Kidney epithelial cell (primary cell): ENCODE results near the gene FAM50B. TPM values are rescaled to one million over a fixed set of nuclear protein-coding genes. Genes with fewer than 3 reads are reported as not detected.

ENCODE experiments used
- DNase-seq: peaks from one replicate; pipeline ENCODE4 v3.0.0-alpha.2; 2010; ENCODE audit warnings: low read depth
- H3K27me3 ChIP-seq: 2 replicates; pipeline ENCODE4 v1.6.0; 2011; ENCODE audit warnings: low read length; ENCODE audit not compliant: control insufficient read depth, insufficient read depth
- H3K36me3 ChIP-seq: 2 replicates; pipeline ENCODE4 v1.5.1; 2011; ENCODE audit warnings: low read length; ENCODE audit not compliant: control insufficient read depth, insufficient read depth
- H3K4me3 ChIP-seq: 2 replicates; pipeline ENCODE4 v1.5.1; 2011; ENCODE audit warnings: low read depth, mild to moderate bottlenecking, control low read depth, low read length
- CTCF ChIP-seq: IDR thresholded peaks from 2 replicates; pipeline ENCODE4 v1.5.1; 2011; ENCODE audit warnings: mild to moderate bottlenecking, moderate library complexity, low read length, control low read depth, inconsistent platforms; ENCODE audit not compliant: insufficient read depth, poor library complexity, severe bottlenecking
- total RNA-seq: library from RNA; depleted of rRNA; stranded (reverse); fragments of >200 nt; gene quantifications from 2 replicates; pipeline ENCODE4 v1.2.3, GENCODE V29; 2015

Gene FAM50B
- total RNA-seq, 1 donor from 2014 or later = 8.6 TPM

- no peaks in the 10 kb centered on the region for H3K36me3 ChIP-seq
- H3K4me3 ChIP-seq = no peak overlapping the region
- H3K27me3 ChIP-seq = no peaks in the 10 kb centered on the region
- no peak for DNase-seq
- TF ChIP-seq CTCF = no peak
Observed at GRCh38 chr6:3823671-3824070, 25.5 kb upstream of the FAM50B start.

- Histone ChIP-seq H3K4me3 (no peak overlapping the region), H3K36me3 (no peaks in the 10 kb centered on the region), H3K27me3 (no peaks in the 10 kb centered on the region)
- TF ChIP-seq CTCF = peak; percentile 13
- DNase-seq = no peak
Observed at GRCh38 chr6:3825331-3825831, 23.8 kb upstream of the FAM50B start.

- no peaks in the 10 kb centered on the region for H3K36me3 ChIP-seq
- H3K27me3 ChIP-seq = no peaks in the 10 kb centered on the region
- no peak overlapping the region for H3K4me3 ChIP-seq
- no peak for TF ChIP-seq CTCF
- DNase-seq = peak; percentile 95
Observed at GRCh38 chr6:3825851-3826581, 23.2 kb upstream of the FAM50B start.

- Histone ChIP-seq H3K36me3 (no peaks in the 10 kb centered on the region), H3K4me3 (no peak overlapping the region), H3K27me3 (no peaks in the 10 kb centered on the region)
- DNase-seq = no peak
- TF ChIP-seq CTCF = no peak
Observed at GRCh38 chr6:3829285-3829684, 19.9 kb upstream of the FAM50B start.

- no peak for DNase-seq
- Histone ChIP-seq H3K27me3 (no peaks in the 10 kb centered on the region), H3K36me3 (no peaks in the 10 kb centered on the region), H3K4me3 (no peak overlapping the region)
- no peak for TF ChIP-seq CTCF
Observed at GRCh38 chr6:3830806-3831205, 18.4 kb upstream of the FAM50B start.
